Kidney (tissue), 14 donors: ENCODE data around the gene LIFR. TPM values are rescaled to one million over a fixed set of nuclear protein-coding genes. Genes with fewer than 3 reads are reported as not detected.

ENCODE experiments used
- DNase-seq, 5 donors: peaks; one replicate each; pipeline ENCODE4 v3.0.0-alpha.2; 2013 to 2020
- FAIRE-seq: peaks from 2 replicates; lab custom pipeline; 2012; peaks lifted over from hg19 to GRCh38; lab: Jason Lieb, UNC
- H3K27ac ChIP-seq, 2 donors: one replicate each; pipeline ENCODE4 v1.7.0; 2013; ENCODE audit warnings: low read depth in 2 of 2, low read length in 2 of 2, inconsistent platforms in 1 of 2
- H3K27me3 ChIP-seq: one replicate; pipeline ENCODE4 v1.7.1; 2013; ENCODE audit warnings: low read length, inconsistent platforms; ENCODE audit not compliant: control insufficient read depth, insufficient read depth
- H3K36me3 ChIP-seq, 3 donors: one replicate each; pipeline versions ENCODE4 v1.7.0 to v1.7.1; 2013; ENCODE audit warnings: low read length in 3 of 3, control low read depth in 1 of 3, inconsistent platforms in 1 of 3; ENCODE audit not compliant: insufficient read depth in 3 of 3, control insufficient read depth in 2 of 3
- H3K4me1 ChIP-seq, 3 donors: one replicate each; pipeline versions ENCODE4 v1.7.0 to v1.7.1; 2013; ENCODE audit warnings: low read length in 3 of 3, inconsistent platforms in 1 of 3, low read depth in 1 of 3; ENCODE audit not compliant: control insufficient read depth in 2 of 3, insufficient read depth in 2 of 3
- H3K4me3 ChIP-seq, 3 donors: one replicate each; pipeline versions ENCODE4 v1.7.0 to v1.8.1; 2013; ENCODE audit warnings: low read length in 3 of 3, control low read depth in 1 of 3, inconsistent platforms in 1 of 3
- H3K9ac ChIP-seq, 3 donors: one replicate each; pipeline versions ENCODE4 v1.7.0 to v1.7.1; 2013; ENCODE audit warnings: low read length in 3 of 3, control low read depth in 1 of 3, inconsistent platforms in 1 of 3
- H3K9me3 ChIP-seq, 3 donors: one replicate each; pipeline versions ENCODE4 v1.7.0 to v1.7.1; 2013; ENCODE audit warnings: low read length in 3 of 3, control low read depth in 1 of 3, inconsistent platforms in 1 of 3; ENCODE audit not compliant: control insufficient read depth in 2 of 3, insufficient read depth in 1 of 3
- intact Hi-C: fragments of 100-400 bp; cut with DNase I; formaldehyde crosslinking; loops from one replicate; pipeline ENCODE4 v1.11.1; 2022
- polyA plus RNA-seq: library from polyadenylated mRNA; stranded (reverse); fragments of 350-450 nt; fragmentation: Illumina TruSeq; extraction: RNeasy Lipid Tissue Mini Kit (QIAGEN cat#74804); gene quantifications from one replicate; pipeline ENCODE4 v1.2.3, GENCODE V29; 2014; ENCODE audit warnings: low read depth, low replicate concordance; ENCODE audit not compliant: insufficient read depth
- total RNA-seq: library from RNA; stranded (reverse); fragmentation: NEBNext Ultra II Directional; extraction: Animal tissue kit (Norgen Biotek cat#: 25700); gene quantifications from one replicate; pipeline ENCODE4 v1.2.1, GENCODE V29; 2021
- TF ChIP-seq, protein P1 (sequence below): IDR thresholded peaks from 3 replicates; pipeline ENCODE4 v1.5.1; 2012; ENCODE audit warnings: mild to moderate bottlenecking, moderate library complexity, borderline replicate concordance; ENCODE audit not compliant: insufficient read depth; ENCODE audit errors: extremely low read depth
- donor health status: control.
- donor health status: control.
- donor health status: control.
- donor health status: control.
- donor health status: control.
- donor health status: DM: yes; HTN: yes; CAD: no.
- donor health status: Normal renal cell carcinoma (clear cell type).

LIFR gene
- total and polyA plus RNA-seq, 2 donors from 2014 or later = 8.5 to 90.1 TPM

GRCh38 chr5:38541174-38541725 lies 15.2 kb downstream of the LIFR start:
- FAIRE-seq = no peak
- peak overlapping the region; percentile 5 to 32 for H3K27ac ChIP-seq

DNA sequence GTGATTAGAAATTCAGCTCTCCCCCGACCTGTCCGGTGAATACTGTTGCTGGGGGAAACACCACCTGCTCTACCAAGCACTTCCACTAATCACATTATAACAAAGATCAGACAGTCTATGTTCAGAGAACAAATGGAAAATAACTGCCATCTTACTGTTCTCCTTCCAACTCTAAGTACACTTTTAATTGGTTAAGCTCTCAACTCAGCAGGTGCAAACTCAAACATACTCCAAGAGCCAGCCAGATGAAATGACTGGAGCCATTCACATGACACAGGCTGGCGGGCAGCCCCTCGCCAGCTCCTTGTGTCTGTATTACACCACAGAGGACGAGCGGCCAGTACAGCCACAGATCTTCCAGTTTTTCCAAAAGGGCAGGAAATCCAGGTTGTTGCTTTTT lies 16.1 kb downstream of the LIFR start:
- peak overlapping the region in 1 of 3 donors; percentile 23 for H3K4me3 ChIP-seq
- no peak for FAIRE-seq
- DNase-seq = peak in 2 of 5 donors; percentile 59 to 62
- TF ChIP-seq, protein P1, sequence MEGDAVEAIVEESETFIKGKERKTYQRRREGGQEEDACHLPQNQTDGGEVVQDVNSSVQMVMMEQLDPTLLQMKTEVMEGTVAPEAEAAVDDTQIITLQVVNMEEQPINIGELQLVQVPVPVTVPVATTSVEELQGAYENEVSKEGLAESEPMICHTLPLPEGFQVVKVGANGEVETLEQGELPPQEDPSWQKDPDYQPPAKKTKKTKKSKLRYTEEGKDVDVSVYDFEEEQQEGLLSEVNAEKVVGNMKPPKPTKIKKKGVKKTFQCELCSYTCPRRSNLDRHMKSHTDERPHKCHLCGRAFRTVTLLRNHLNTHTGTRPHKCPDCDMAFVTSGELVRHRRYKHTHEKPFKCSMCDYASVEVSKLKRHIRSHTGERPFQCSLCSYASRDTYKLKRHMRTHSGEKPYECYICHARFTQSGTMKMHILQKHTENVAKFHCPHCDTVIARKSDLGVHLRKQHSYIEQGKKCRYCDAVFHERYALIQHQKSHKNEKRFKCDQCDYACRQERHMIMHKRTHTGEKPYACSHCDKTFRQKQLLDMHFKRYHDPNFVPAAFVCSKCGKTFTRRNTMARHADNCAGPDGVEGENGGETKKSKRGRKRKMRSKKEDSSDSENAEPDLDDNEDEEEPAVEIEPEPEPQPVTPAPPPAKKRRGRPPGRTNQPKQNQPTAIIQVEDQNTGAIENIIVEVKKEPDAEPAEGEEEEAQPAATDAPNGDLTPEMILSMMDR = no peak
- no peaks in the 10 kb centered on the region for H3K9me3 ChIP-seq
- intact Hi-C loops = no loop called here
- no peak overlapping the region for H3K9ac ChIP-seq
- peaks cover 2 to 40% (median 34%) of the 10 kb centered on the region in 3 donors for H3K4me1 ChIP-seq
- peak overlapping the region; percentile 26 to 57 for H3K27ac ChIP-seq
- no peaks in the 10 kb centered on the region for H3K27me3 ChIP-seq
- H3K36me3 ChIP-seq = no peaks in the 10 kb centered on the region

More at GRCh38 chr5:38541174-38541725, 15.2 kb downstream of the LIFR start:
- Histone ChIP-seq H3K4me1 (peaks cover 0 to 42% (median 30%) of the 10 kb centered on the region in 3 donors), H3K9ac (no peak overlapping the region), H3K27me3 (no peaks in the 10 kb centered on the region), H3K36me3 (no peaks in the 10 kb centered on the region), H3K4me3 (no peak overlapping the region), H3K9me3 (no peaks in the 10 kb centered on the region)
- TF ChIP-seq, protein P1 = no peak
- no peak for DNase-seq
- intact Hi-C loops = no loop called here

GRCh38 chr5:38538161-38538560 lies 18.3 kb downstream of the LIFR start:
- no peaks in the 10 kb centered on the region for H3K27me3 ChIP-seq
- no peaks in the 10 kb centered on the region for H3K9me3 ChIP-seq
- intact Hi-C loops = no loop called here
- DNase-seq = peak in 1 of 5 donors; percentile 60
- H3K4me1 ChIP-seq = peaks cover 2 to 61% (median 39%) of the 10 kb centered on the region in 3 donors
- H3K36me3 ChIP-seq = no peaks in the 10 kb centered on the region
- no peak for FAIRE-seq
- no peak overlapping the region for H3K27ac ChIP-seq
- TF ChIP-seq, protein P1 = no peak
- no peak overlapping the region for H3K4me3 ChIP-seq
- H3K9ac ChIP-seq = no peak overlapping the region

GRCh38 chr5:38537505-38537904 lies 18.9 kb downstream of the LIFR start:
- no peak overlapping the region for H3K9ac ChIP-seq
- DNase-seq = no peak
- FAIRE-seq = peak; percentile 21
- H3K4me3 ChIP-seq = peak overlapping the region in 1 of 3 donors; percentile 4
- no peaks in the 10 kb centered on the region for H3K9me3 ChIP-seq
- no peaks in the 10 kb centered on the region for H3K27me3 ChIP-seq
- peaks cover 2 to 67% (median 43%) of the 10 kb centered on the region in 3 donors for H3K4me1 ChIP-seq
- TF ChIP-seq, protein P1 = no peak
- intact Hi-C loops = no loop called here
- H3K27ac ChIP-seq = peak overlapping the region; percentile 36 to 51
- H3K36me3 ChIP-seq = no peaks in the 10 kb centered on the region
